ENCODE measurements around the gene SLCO3A1. TPM values are rescaled to one million over a fixed set of nuclear protein-coding genes. Genes with fewer than 3 reads are reported as not detected.

SLCO3A1 gene
- total and polyA plus RNA-seq, 2 donors (not counting 1 experiment from before 2014, with no cell fraction given), result 8.1 to 16.8 TPM

DNA sequence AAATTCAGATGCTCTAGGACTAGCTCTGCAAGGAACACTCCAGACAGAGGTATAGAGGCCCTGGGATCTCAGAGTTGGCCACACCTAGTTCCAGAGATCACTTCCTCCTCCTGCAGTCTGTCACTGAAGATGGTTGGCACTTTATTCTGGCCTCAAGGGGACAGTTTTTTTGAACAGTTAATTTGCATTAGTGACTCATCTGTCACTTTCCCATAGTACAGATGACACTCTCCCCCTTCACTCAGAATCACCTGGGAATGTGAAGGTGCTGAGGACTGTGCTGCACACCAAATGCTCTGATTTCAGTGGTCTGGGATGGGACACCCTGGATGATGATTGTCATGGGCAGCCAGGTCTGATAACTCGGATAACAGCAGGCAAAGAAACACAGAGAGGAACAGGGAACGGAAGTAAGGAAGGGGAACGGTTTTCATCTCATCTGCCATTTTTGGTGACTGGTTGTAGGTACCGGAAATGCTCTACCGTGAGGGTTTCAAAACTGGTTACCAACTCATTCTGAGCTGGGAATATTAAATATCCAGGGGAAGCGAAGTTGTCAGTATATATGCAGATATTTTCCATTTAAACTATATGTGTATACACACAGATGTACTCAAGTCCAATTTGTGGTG, 307.6 kb downstream of the SLCO3A1 start:
- Histone ChIP-seq H2AFZ (ENCODE audit: low read length) (no peak overlapping the region), H3K27ac (ENCODE audit: insufficient read depth, low read length) (no peak overlapping the region), H3K4me3 (replicated peaks in 1 of 4; ENCODE audit: control extremely low read depth in 1 of 4, insufficient read depth in 1 of 4, low read depth in 3 of 4, low read length in 4 of 4) (no peak overlapping the region), H3K4me2 (ENCODE audit: extremely low read depth, insufficient read depth, low read length) (no peak overlapping the region), H3K4me1 (ENCODE audit: control insufficient read depth, extremely low read depth, insufficient read depth, low read length) (no peaks in the 10 kb centered on the region), H3K36me3 (ENCODE audit: control insufficient read depth, insufficient read depth, low read length) (no peaks in the 10 kb centered on the region), H4K20me1 (ENCODE audit: control insufficient read depth, extremely low read depth, insufficient read depth, low read length) (no peaks in the 10 kb centered on the region), H3K79me2 (ENCODE audit: control insufficient read depth, insufficient read depth, low read length) (no peaks in the 10 kb centered on the region), H3K27me3 (ENCODE audit: control insufficient read depth, insufficient read depth, low read length) (no peaks in the 10 kb centered on the region), H3K9ac (ENCODE audit: insufficient read depth, low read length) (no peak overlapping the region), H3K9me3 (ENCODE audit: control insufficient read depth, insufficient read depth, low read depth, low read length) (no peaks in the 10 kb centered on the region)
- DNase-seq (ENCODE audit: low read depth in 2 of 2), result no peak
- TF ChIP-seq EZH2 (IDR thresholded peaks at IDR 0.05; ENCODE audit: low read length, missing control alignments), result no peak
- TF ChIP-seq, protein P1, sequence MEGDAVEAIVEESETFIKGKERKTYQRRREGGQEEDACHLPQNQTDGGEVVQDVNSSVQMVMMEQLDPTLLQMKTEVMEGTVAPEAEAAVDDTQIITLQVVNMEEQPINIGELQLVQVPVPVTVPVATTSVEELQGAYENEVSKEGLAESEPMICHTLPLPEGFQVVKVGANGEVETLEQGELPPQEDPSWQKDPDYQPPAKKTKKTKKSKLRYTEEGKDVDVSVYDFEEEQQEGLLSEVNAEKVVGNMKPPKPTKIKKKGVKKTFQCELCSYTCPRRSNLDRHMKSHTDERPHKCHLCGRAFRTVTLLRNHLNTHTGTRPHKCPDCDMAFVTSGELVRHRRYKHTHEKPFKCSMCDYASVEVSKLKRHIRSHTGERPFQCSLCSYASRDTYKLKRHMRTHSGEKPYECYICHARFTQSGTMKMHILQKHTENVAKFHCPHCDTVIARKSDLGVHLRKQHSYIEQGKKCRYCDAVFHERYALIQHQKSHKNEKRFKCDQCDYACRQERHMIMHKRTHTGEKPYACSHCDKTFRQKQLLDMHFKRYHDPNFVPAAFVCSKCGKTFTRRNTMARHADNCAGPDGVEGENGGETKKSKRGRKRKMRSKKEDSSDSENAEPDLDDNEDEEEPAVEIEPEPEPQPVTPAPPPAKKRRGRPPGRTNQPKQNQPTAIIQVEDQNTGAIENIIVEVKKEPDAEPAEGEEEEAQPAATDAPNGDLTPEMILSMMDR (conservative IDR thresholded peaks at IDR 0.05 in 1 of 2, IDR thresholded peaks at IDR 0.05 in 1 of 2; ENCODE audit: low read depth in 1 of 2, low read length in 2 of 2), result no peak

DNA sequence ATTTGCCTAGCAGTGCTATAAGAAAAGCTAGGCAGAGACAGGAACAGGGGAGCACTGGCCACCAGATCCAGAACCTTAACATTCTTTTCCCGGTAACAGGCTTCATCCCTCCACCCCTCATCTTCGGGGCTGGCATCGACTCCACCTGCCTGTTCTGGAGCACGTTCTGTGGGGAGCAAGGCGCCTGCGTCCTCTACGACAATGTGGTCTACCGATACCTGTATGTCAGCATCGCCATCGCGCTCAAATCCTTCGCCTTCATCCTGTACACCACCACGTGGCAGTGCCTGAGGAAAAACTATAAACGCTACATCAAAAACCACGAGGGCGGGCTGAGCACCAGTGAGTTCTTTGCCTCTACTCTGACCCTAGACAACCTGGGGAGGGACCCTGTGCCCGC, 309.1 kb downstream of the SLCO3A1 start:
- no peaks in the 10 kb centered on the region for H3K27me3 ChIP-seq (ENCODE audit: control insufficient read depth, insufficient read depth, low read length)
- H3K36me3 ChIP-seq (ENCODE audit: control insufficient read depth, insufficient read depth, low read length), result no peaks in the 10 kb centered on the region
- H3K4me1 ChIP-seq (ENCODE audit: control insufficient read depth, extremely low read depth, insufficient read depth, low read length), result no peaks in the 10 kb centered on the region
- H3K9ac ChIP-seq (ENCODE audit: insufficient read depth, low read length), result no peak overlapping the region
- no peak for DNase-seq (ENCODE audit: low read depth in 2 of 2)
- no peak overlapping the region for H2AFZ ChIP-seq (ENCODE audit: low read length)
- no peaks in the 10 kb centered on the region for H3K9me3 ChIP-seq (ENCODE audit: control insufficient read depth, insufficient read depth, low read depth, low read length)
- no peak overlapping the region for H3K4me3 ChIP-seq (replicated peaks in 1 of 4; ENCODE audit: control extremely low read depth in 1 of 4, insufficient read depth in 1 of 4, low read depth in 3 of 4, low read length in 4 of 4)
- no peak overlapping the region for H3K4me2 ChIP-seq (ENCODE audit: extremely low read depth, insufficient read depth, low read length)
- no peak overlapping the region for H3K27ac ChIP-seq (ENCODE audit: insufficient read depth, low read length)
- no peaks in the 10 kb centered on the region for H4K20me1 ChIP-seq (ENCODE audit: control insufficient read depth, extremely low read depth, insufficient read depth, low read length)
- no peak for TF ChIP-seq EZH2 (IDR thresholded peaks at IDR 0.05; ENCODE audit: low read length, missing control alignments)
- TF ChIP-seq, protein P1 (conservative IDR thresholded peaks at IDR 0.05 in 1 of 2, IDR thresholded peaks at IDR 0.05 in 1 of 2; ENCODE audit: low read depth in 1 of 2, low read length in 2 of 2), result no peak
- no peaks in the 10 kb centered on the region for H3K79me2 ChIP-seq (ENCODE audit: control insufficient read depth, insufficient read depth, low read length)

DNA sequence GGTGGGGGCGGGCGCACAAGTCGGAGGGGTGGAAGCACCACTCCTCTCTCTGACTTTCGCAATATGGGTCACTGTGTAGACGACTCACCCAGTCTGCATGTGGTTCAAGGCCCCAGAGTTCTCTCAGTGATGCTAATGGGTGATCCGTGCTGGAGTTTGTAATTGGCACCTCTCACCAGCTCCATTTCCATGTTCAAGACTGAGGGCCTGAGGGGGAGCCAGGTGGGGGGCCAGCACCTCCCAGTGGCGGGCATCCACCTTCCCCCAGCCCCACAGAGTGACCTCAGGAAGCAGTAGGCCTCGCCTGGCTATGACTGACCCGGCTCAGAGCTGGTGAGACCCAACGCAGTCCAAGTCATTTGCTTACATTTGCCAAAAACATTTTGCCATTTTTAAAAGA, 310.1 kb downstream of the SLCO3A1 start:
- Histone ChIP-seq H3K9ac (ENCODE audit: insufficient read depth, low read length) (no peak overlapping the region), H3K4me3 (replicated peaks in 1 of 4; ENCODE audit: control extremely low read depth in 1 of 4, insufficient read depth in 1 of 4, low read depth in 3 of 4, low read length in 4 of 4) (no peak overlapping the region), H3K36me3 (ENCODE audit: control insufficient read depth, insufficient read depth, low read length) (no peaks in the 10 kb centered on the region), H3K9me3 (ENCODE audit: control insufficient read depth, insufficient read depth, low read depth, low read length) (no peaks in the 10 kb centered on the region), H2AFZ (ENCODE audit: low read length) (no peak overlapping the region), H3K4me2 (ENCODE audit: extremely low read depth, insufficient read depth, low read length) (no peak overlapping the region), H3K27me3 (ENCODE audit: control insufficient read depth, insufficient read depth, low read length) (no peaks in the 10 kb centered on the region), H3K4me1 (ENCODE audit: control insufficient read depth, extremely low read depth, insufficient read depth, low read length) (no peaks in the 10 kb centered on the region), H3K79me2 (ENCODE audit: control insufficient read depth, insufficient read depth, low read length) (no peaks in the 10 kb centered on the region), H3K27ac (ENCODE audit: insufficient read depth, low read length) (no peak overlapping the region), H4K20me1 (ENCODE audit: control insufficient read depth, extremely low read depth, insufficient read depth, low read length) (no peaks in the 10 kb centered on the region)
- TF ChIP-seq, protein P1 (conservative IDR thresholded peaks at IDR 0.05 in 1 of 2, IDR thresholded peaks at IDR 0.05 in 1 of 2; ENCODE audit: low read depth in 1 of 2, low read length in 2 of 2), result no peak
- no peak for TF ChIP-seq EZH2 (IDR thresholded peaks at IDR 0.05; ENCODE audit: low read length, missing control alignments)
- DNase-seq (ENCODE audit: low read depth in 2 of 2), result no peak
